Lower leg skin (tissue), 4 donors: Measurements from ENCODE around the gene CCDC181. TPM values are rescaled to one million over a fixed set of nuclear protein-coding genes. Genes with fewer than 3 reads are reported as not detected.

ENCODE experiments used
- DNase-seq, 2 donors: peaks; one replicate each; pipeline ENCODE4 v3.0.0-alpha.2; 2019; ENCODE audit warnings: low spot score in 2 of 2
- H3K4me3 ChIP-seq: fragments of 200-600 bp; sonication (generic); 2 replicates; pipeline ENCODE4 v1.5.1; 2017; ENCODE audit warnings: mild to moderate bottlenecking, low read depth; ENCODE audit not compliant: poor library complexity, severe bottlenecking
- CTCF ChIP-seq, 3 donors: fragments of 450-650 bp; IDR thresholded peaks; one replicate each; pipeline ENCODE4 v1.5.1; 2016; ENCODE audit warnings: antibody characterized with exemption in 3 of 3, mild to moderate bottlenecking in 3 of 3, moderate library complexity in 2 of 3
- POLR2A ChIP-seq, 2 donors: fragments of 450-650 bp; IDR thresholded peaks; one replicate each; pipeline ENCODE4 v1.6.1; 2016 to 2017; ENCODE audit warnings: antibody characterized with exemption in 2 of 2, mild to moderate bottlenecking in 1 of 2, moderate library complexity in 1 of 2
- WGBS, 2 donors: methylation state at CpG; one replicate each; pipeline ENCODE4 v1.1.5; 2018; 5-methylcytosine and 5-hydroxymethylcytosine counted together
- intact Hi-C: fragments of 100-400 bp; cut with DNase I; formaldehyde crosslinking; loops from one replicate; pipeline ENCODE4 v1.15.0; 2023; ENCODE audit warnings: low total_unique reads
- total RNA-seq, 4 donors: library from RNA; depleted of rRNA; stranded (reverse); fragments of >200 nt; gene quantifications; one replicate each; pipeline ENCODE4 v1.1.0, GENCODE V29; 2016

The CCDC181 gene
- total RNA-seq, 4 donors from 2014 or later: not detected

GRCh38 chr1:169460191-169460833, 33.0 kb upstream of the CCDC181 start:
- TF ChIP-seq POLR2A (IDR thresholded peaks at IDR 0.05): no peak
- TF ChIP-seq CTCF (IDR thresholded peaks at IDR 0.05): no peak
- intact Hi-C loops: no loop called here
- no peak for DNase-seq
- H3K4me3 ChIP-seq: no peak overlapping the region
- WGBS, 2 donors: 9 to 12% methylated on average over 35 of the region's 35 CpGs

DNA sequence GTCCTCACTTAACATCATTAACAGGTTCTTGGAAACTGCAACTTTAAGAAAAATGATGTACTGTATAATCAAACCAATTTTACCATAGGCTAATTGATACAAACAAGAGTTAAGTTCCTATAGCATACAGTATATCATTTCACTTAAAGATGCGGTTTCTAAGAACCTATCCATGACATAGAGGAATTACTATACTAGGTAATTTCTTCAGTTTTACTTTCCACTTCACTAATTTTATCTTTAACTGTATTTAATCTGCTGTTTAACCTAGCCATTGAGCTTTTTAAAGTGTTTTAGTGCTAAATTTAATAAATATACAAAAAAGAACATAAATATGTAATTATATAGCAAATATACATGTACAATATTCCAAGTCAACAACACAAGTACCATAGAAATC, 30.2 kb upstream of the CCDC181 start:
- 100% methylated on average over 1 of the region's 1 CpG for WGBS, 2 donors
- no peak overlapping the region for H3K4me3 ChIP-seq
- DNase-seq: no peak
- intact Hi-C loops: no loop called here
- no peak for TF ChIP-seq CTCF (IDR thresholded peaks at IDR 0.05)
- TF ChIP-seq POLR2A (IDR thresholded peaks at IDR 0.05): no peak

DNA sequence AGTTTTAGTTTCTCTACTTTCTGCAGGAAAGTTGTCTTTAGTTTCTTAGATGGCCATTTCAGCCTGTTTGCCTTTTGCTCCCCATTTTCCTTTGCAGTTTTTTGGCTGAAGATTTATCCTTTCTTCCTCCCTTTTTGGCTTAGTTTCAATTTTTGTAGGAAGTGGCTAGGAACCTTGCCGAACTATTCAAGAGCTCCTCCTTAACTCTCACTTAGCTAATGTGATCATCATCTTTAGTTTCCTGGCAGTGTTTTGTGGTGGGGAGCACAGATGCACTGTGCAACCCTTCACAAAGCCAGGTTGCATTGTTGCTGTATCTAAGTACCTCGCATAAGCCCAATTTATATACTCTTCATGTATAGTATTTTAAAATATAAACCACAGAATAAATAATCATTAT, 28.8 kb upstream of the CCDC181 start:
- intact Hi-C loops: no loop called here
- TF ChIP-seq CTCF (IDR thresholded peaks at IDR 0.05) (no peak), POLR2A (IDR thresholded peaks at IDR 0.05) (no peak)
- 46 to 61% methylated on average over 2 of the region's 2 CpGs for WGBS, 2 donors
- no peak for DNase-seq
- no peak overlapping the region for H3K4me3 ChIP-seq

- WGBS, 2 donors: 83 to 92% methylated on average over 2 of the region's 2 CpGs
- intact Hi-C loops: no loop called here
- no peak for DNase-seq
- no peak overlapping the region for H3K4me3 ChIP-seq
- TF ChIP-seq POLR2A (IDR thresholded peaks at IDR 0.05): no peak
- TF ChIP-seq CTCF (IDR thresholded peaks at IDR 0.05): no peak
These were observed 25.6 kb upstream of the CCDC181 start for GRCh38 chr1:169452921-169453320.

DNA sequence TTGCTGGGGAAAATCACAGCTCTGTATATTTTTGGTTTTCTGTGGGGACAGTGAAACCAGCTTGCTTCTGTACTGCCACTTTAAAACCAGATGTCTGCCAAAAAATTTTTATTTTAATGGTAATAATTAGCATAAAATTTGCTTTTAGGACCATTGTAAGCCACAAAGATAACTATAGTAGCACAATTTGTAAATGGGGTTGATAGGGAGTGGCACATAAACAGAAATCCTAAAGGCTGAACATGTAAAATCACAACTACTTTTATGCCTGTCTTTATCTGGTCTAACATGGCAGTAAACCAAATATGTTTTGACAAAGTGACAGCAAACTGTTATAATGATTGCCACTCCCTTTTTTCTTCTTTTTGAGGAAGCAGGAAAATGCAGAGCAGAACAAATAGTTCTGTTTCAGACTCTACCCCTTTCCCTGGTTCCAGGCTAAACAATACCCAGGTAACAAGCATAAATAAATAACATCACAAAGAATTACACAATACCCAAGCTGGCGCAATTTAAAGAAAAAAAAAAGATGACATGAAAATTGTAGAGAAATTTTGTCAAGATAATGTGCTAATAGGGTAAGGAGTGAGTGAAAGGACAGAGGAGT, 24.0 kb upstream of the CCDC181 start:
- intact Hi-C loops: no loop called here
- TF ChIP-seq CTCF (IDR thresholded peaks at IDR 0.05) (no peak), POLR2A (IDR thresholded peaks at IDR 0.05) (no peak)
- no peak overlapping the region for H3K4me3 ChIP-seq
- DNase-seq: no peak
- 11 to 44% methylated on average over 1 of the region's 1 CpG for WGBS, 2 donors

DNA sequence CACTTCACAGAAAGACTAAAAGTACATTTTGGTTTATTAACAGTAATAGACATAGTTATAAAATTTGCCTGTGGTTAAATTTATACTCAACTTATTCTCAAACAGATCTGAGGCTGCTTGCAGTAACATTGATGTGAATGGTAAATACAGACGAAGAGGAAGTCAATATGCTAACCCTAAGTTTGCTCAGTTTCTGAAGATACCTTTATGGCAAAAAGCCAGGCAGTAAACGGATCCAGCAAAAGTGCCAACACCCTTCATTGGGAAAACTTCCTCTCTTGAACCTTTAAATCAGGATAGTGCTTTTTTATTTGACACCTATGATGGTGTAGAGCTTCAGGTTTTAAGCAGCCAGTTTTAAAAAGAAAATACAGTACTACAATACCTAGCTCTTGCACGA, 16.6 kb upstream of the CCDC181 start:
- 30 to 42% methylated on average over 3 of the region's 3 CpGs for WGBS, 2 donors
- H3K4me3 ChIP-seq: no peak overlapping the region
- no peak for TF ChIP-seq CTCF (IDR thresholded peaks at IDR 0.05)
- TF ChIP-seq POLR2A (IDR thresholded peaks at IDR 0.05): no peak
- intact Hi-C loops: no loop called here
- no peak for DNase-seq
